ENCODE data around the gene MFRP.

MFRP gene

GRCh38 chr11:119350302-119350701, 3.8 kb upstream of the MFRP start:
- no peak for TF ChIP-seq CTCF (IDR thresholded peaks at IDR 0.05; ENCODE audit: control extremely low read depth, extremely low read depth, low read depth, missing control alignments)
- no peak for DNase-seq (ENCODE audit: extremely low spot score)
- CTCF ChIA-PET: interaction anchor here (0.8 to 4.5 kb wide), 7 partner anchors 12 to 125 kb away, joined by 3 to 43 read pairs (median 3); no protein-coding TSS in a partner anchor
- POLR2A ChIA-PET: no interaction called here

GRCh38 chr11:119347940-119348605, 1.6 kb upstream of the MFRP start:
- ChIA-PET POLR2A (no interaction called here), CTCF (interaction anchor here (1.3 to 6.4 kb wide), 7 partner anchors 8 to 760 kb away, joined by 3 to 44 read pairs (median 11); no protein-coding TSS in a partner anchor)
- no peak for TF ChIP-seq CTCF (IDR thresholded peaks at IDR 0.05; ENCODE audit: control extremely low read depth, extremely low read depth, low read depth, missing control alignments)
- no peak for DNase-seq (ENCODE audit: extremely low spot score)

GRCh38 chr11:119347242-119347641, 737 bp upstream of the MFRP start:
- ChIA-PET POLR2A (no interaction called here), CTCF (interaction anchor here (0.8 to 6.4 kb wide), 7 partner anchors 9 to 133 kb away, joined by 3 to 44 read pairs (median 11); no protein-coding TSS in a partner anchor)
- DNase-seq (ENCODE audit: extremely low spot score): no peak
- TF ChIP-seq CTCF (IDR thresholded peaks at IDR 0.05; ENCODE audit: control extremely low read depth, extremely low read depth, low read depth, missing control alignments): no peak

GRCh38 chr11:119345685-119346084, 820 bp downstream of the MFRP start:
- TF ChIP-seq CTCF (IDR thresholded peaks at IDR 0.05; ENCODE audit: control extremely low read depth, extremely low read depth, low read depth, missing control alignments): no peak
- DNase-seq (ENCODE audit: extremely low spot score): no peak
- POLR2A ChIA-PET: no interaction called here
- CTCF ChIA-PET: interaction anchor here (2.7 to 6.4 kb wide), 3 partner anchors 10 to 29 kb away, joined by 8 to 44 read pairs (median 35); no protein-coding TSS in a partner anchor

GRCh38 chr11:119344291-119345010, 2.1 kb downstream of the MFRP start:
- TF ChIP-seq CTCF (IDR thresholded peaks at IDR 0.05; ENCODE audit: control extremely low read depth, extremely low read depth, low read depth, missing control alignments): no peak
- ChIA-PET POLR2A (no interaction called here), CTCF (interaction anchor here (1.1 to 6.4 kb wide), 8 partner anchors 12 to 554 kb away, joined by 3 to 44 read pairs (median 7); partner anchors contain the start of genes DDX6 and USP2)
- no peak for DNase-seq (ENCODE audit: extremely low spot score)

- no peak for TF ChIP-seq CTCF (IDR thresholded peaks at IDR 0.05; ENCODE audit: control extremely low read depth, extremely low read depth, low read depth, missing control alignments)
- ChIA-PET POLR2A (no interaction called here), CTCF (interaction anchor here (1.1 to 6.4 kb wide), 8 partner anchors 12 to 553 kb away, joined by 3 to 44 read pairs (median 7); partner anchors contain the start of genes DDX6 and USP2)
- DNase-seq (ENCODE audit: extremely low spot score): no peak
These were observed 2.8 kb downstream of the MFRP start for GRCh38 chr11:119343726-119344125.
